ENCODE results near the gene PRPH. TPM values are rescaled to one million over a fixed set of nuclear protein-coding genes. Genes with fewer than 3 reads are reported as not detected.

Gene PRPH
- polyA plus RNA-seq, 2 of the 4 experiments (the other 2 are of a cell fraction): 0.50 to 1.7 TPM

DNA sequence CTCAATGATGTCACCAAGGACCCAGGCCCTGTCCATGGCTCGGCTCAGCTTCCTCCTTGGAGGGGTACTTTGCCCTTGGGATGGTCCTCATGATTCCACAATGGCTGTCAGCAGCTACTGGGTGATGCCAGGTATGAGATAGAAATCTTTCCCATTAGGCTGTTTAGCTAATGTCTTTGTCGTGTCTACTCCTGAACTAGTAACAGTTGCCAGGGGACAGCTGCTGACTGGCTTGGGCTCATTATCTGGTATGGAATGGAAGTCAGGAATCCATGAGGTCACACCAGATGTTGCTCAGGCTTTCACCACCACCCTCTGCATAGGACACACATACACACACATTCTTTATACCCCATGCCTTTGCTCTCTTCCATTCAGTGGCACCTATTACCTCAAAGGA, 9.2 kb downstream of the PRPH start:
- FAIRE-seq (no peak), DNase-seq (ENCODE audit: low read depth in 1 of 2, low spot score in 1 of 2) (no peak), ATAC-seq (peak in 1 of 2 experiments; percentile 37; a peak in 2 of 6 replicates)
- no peak for TF ChIP-seq GATA3 (IDR thresholded peaks at IDR 0.05; ENCODE audit: borderline replicate concordance)
- no peak for TF ChIP-seq TFCP2L1 (CRISPR knock-in tag; IDR thresholded peaks at IDR 0.05)
- TF ChIP-seq, protein P1, sequence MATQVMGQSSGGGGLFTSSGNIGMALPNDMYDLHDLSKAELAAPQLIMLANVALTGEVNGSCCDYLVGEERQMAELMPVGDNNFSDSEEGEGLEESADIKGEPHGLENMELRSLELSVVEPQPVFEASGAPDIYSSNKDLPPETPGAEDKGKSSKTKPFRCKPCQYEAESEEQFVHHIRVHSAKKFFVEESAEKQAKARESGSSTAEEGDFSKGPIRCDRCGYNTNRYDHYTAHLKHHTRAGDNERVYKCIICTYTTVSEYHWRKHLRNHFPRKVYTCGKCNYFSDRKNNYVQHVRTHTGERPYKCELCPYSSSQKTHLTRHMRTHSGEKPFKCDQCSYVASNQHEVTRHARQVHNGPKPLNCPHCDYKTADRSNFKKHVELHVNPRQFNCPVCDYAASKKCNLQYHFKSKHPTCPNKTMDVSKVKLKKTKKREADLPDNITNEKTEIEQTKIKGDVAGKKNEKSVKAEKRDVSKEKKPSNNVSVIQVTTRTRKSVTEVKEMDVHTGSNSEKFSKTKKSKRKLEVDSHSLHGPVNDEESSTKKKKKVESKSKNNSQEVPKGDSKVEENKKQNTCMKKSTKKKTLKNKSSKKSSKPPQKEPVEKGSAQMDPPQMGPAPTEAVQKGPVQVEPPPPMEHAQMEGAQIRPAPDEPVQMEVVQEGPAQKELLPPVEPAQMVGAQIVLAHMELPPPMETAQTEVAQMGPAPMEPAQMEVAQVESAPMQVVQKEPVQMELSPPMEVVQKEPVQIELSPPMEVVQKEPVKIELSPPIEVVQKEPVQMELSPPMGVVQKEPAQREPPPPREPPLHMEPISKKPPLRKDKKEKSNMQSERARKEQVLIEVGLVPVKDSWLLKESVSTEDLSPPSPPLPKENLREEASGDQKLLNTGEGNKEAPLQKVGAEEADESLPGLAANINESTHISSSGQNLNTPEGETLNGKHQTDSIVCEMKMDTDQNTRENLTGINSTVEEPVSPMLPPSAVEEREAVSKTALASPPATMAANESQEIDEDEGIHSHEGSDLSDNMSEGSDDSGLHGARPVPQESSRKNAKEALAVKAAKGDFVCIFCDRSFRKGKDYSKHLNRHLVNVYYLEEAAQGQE (IDR thresholded peaks at IDR 0.05): no peak
- TF ChIP-seq, protein P2, sequence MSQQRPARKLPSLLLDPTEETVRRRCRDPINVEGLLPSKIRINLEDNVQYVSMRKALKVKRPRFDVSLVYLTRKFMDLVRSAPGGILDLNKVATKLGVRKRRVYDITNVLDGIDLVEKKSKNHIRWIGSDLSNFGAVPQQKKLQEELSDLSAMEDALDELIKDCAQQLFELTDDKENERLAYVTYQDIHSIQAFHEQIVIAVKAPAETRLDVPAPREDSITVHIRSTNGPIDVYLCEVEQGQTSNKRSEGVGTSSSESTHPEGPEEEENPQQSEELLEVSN (IDR thresholded peaks at IDR 0.05; ENCODE audit: borderline replicate concordance, low read depth): no peak
- TF ChIP-seq MAFK (IDR thresholded peaks at IDR 0.05; ENCODE audit: partially characterized antibody): no peak
- TF ChIP-seq CBX2 (IDR thresholded peaks at IDR 0.05; ENCODE audit: borderline replicate concordance, low read depth): no peak
- ChIA-PET POLR2A (no interaction called here), CTCF (interaction anchor here (0.8 to 6.3 kb wide), 11 partner anchors 8 to 276 kb away, joined by 3 to 35 read pairs (median 3); no protein-coding TSS in a partner anchor)
- no peak overlapping the region for H3K4me3 ChIP-seq
- WGBS (ENCODE audit: missing lambda C conversion rate): 75% methylated on average over 2 of the region's 2 CpGs
- no peaks in the 10 kb centered on the region for H3K4me1 ChIP-seq
- H3K9me3 ChIP-seq: no peaks in the 10 kb centered on the region
- H3K4me2 ChIP-seq: no peak overlapping the region
- H3K27ac ChIP-seq: no peak overlapping the region

DNA sequence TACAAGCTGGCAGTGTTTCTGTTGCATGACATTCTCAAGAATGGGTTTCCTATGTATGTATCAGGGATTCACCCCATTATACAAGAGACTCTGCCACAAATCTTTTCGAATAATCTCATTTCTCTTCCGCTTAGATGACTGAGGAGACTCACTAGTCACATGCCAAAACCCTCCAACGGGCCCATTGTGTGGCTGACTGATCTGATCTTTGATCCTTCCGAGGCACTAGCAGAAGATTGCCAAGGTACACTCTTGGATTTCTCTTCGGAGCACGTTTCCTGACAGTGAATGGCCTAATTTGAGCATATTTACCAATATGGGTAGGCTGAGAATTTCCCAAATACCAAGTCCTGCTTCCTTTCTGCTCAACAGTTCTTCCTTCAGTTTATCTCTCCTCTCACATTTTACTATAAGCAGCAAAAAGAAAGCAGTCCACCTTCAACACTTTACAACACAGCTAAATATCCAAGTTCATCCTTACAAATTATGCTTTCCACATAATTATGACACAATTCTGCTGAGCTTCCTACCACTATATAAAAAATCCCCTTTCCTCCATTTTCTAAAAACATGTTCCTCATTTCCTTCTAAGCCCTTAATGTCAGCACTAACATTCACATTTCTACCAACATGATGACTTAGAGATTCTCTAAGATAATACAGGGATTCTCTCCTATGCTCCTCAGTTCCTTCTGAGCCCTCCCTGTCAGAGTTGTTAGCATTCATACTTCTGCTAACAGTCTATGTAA, 11.0 kb downstream of the PRPH start:
- POLR2A ChIA-PET: no interaction called here
- Histone ChIP-seq H3K4me3 (no peak overlapping the region), H3K27ac (no peak overlapping the region), H3K4me1 (0 out of 3 replicates have a peak, but pooled peaks cover 3% of the 10 kb centered on the region), H3K4me2 (no peak overlapping the region), H3K9me3 (no peaks in the 10 kb centered on the region)
- DNase-seq (ENCODE audit: low read depth in 1 of 2, low spot score in 1 of 2) (no peak), FAIRE-seq (no peak), ATAC-seq (no peak)
- WGBS (ENCODE audit: missing lambda C conversion rate): 59% methylated on average over 6 of the region's 6 CpGs
- TF ChIP-seq NFE2L2 (conservative IDR thresholded peaks at IDR 0.05; ENCODE audit: low read length): no peak
- TF ChIP-seq FOXS1 (CRISPR knock-in tag; IDR thresholded peaks at IDR 0.05): no peak
- TF ChIP-seq ZC3H11A (IDR thresholded peaks at IDR 0.05): no peak
- TF ChIP-seq TFCP2L1 (CRISPR knock-in tag; IDR thresholded peaks at IDR 0.05): no peak
- TF ChIP-seq BHLHE40 (IDR thresholded peaks at IDR 0.05; ENCODE audit: low read depth, low read length): no peak
- no peak for TF ChIP-seq FOSB (CRISPR knock-in tag; IDR thresholded peaks at IDR 0.05)
- TF ChIP-seq, protein P3, sequence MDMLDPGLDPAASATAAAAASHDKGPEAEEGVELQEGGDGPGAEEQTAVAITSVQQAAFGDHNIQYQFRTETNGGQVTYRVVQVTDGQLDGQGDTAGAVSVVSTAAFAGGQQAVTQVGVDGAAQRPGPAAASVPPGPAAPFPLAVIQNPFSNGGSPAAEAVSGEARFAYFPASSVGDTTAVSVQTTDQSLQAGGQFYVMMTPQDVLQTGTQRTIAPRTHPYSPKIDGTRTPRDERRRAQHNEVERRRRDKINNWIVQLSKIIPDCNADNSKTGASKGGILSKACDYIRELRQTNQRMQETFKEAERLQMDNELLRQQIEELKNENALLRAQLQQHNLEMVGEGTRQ (IDR thresholded peaks at IDR 0.05): no peak
- no peak for TF ChIP-seq CHD2 (IDR thresholded peaks at IDR 0.05; ENCODE audit: low read length, partially characterized antibody)
- TF ChIP-seq, protein P4, sequence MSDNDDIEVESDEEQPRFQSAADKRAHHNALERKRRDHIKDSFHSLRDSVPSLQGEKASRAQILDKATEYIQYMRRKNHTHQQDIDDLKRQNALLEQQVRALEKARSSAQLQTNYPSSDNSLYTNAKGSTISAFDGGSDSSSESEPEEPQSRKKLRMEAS (IDR thresholded peaks at IDR 0.05): no peak
- TF ChIP-seq ZFP36 (IDR thresholded peaks at IDR 0.05; ENCODE audit: borderline replicate concordance, partially characterized antibody): no peak
- TF ChIP-seq CEBPB (IDR thresholded peaks at IDR 0.05): no peak
- TF ChIP-seq, protein P5, sequence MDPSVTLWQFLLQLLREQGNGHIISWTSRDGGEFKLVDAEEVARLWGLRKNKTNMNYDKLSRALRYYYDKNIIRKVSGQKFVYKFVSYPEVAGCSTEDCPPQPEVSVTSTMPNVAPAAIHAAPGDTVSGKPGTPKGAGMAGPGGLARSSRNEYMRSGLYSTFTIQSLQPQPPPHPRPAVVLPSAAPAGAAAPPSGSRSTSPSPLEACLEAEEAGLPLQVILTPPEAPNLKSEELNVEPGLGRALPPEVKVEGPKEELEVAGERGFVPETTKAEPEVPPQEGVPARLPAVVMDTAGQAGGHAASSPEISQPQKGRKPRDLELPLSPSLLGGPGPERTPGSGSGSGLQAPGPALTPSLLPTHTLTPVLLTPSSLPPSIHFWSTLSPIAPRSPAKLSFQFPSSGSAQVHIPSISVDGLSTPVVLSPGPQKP (IDR thresholded peaks at IDR 0.05; ENCODE audit: low read depth, low read length): no peak
- CTCF ChIA-PET: interaction anchor here (0.6 to 6.3 kb wide), 5 partner anchors 18 to 261 kb away, joined by 3 to 35 read pairs (median 6); no protein-coding TSS in a partner anchor

Data from A549 (cell line).